Adipocyte (in vitro differentiated cells): Measurements from ENCODE around the gene HS3ST4.

Experiments
- DNase-seq: peaks from one replicate; pipeline ENCODE4 v3.0.0-alpha.2; 2015; ENCODE audit warnings: low read depth
- H3K27me3 ChIP-seq: replicated peaks from 2 replicates; pipeline ENCODE4 v1.7.0; 2013; ENCODE audit warnings: mild to moderate bottlenecking, low read length, moderate library complexity; ENCODE audit not compliant: control insufficient read depth, insufficient read depth
- H3K36me3 ChIP-seq: 2 replicates; pipeline ENCODE4 v1.7.0; 2013; ENCODE audit warnings: low read length, mild to moderate bottlenecking, moderate library complexity; ENCODE audit not compliant: control insufficient read depth, insufficient read depth, severe bottlenecking
- H3K4me1 ChIP-seq: 2 replicates; pipeline ENCODE4 v1.7.0; 2013; ENCODE audit warnings: mild to moderate bottlenecking, low read length, moderate library complexity; ENCODE audit not compliant: control insufficient read depth, insufficient read depth
- H3K4me3 ChIP-seq: 2 replicates; pipeline ENCODE4 v1.7.0; 2013; ENCODE audit warnings: mild to moderate bottlenecking, low read length, moderate library complexity
- H3K9ac ChIP-seq: 2 replicates; pipeline ENCODE4 v1.7.0; 2013; ENCODE audit warnings: mild to moderate bottlenecking, low read length, moderate library complexity
- H3K9me3 ChIP-seq: 2 replicates; pipeline ENCODE4 v1.7.0; 2013; ENCODE audit warnings: mild to moderate bottlenecking, low read length, moderate library complexity; ENCODE audit not compliant: control insufficient read depth

Gene HS3ST4

GRCh38 chr16:25828510-25828909, 136.8 kb downstream of the HS3ST4 start:
- Histone ChIP-seq H3K4me1 (no peaks in the 10 kb centered on the region), H3K36me3 (no peaks in the 10 kb centered on the region), H3K9ac (no peak overlapping the region), H3K27me3 (no peaks in the 10 kb centered on the region), H3K9me3 (no peaks in the 10 kb centered on the region), H3K4me3 (no peak overlapping the region)
- DNase-seq = no peak

- Histone ChIP-seq H3K9ac (no peak overlapping the region), H3K4me3 (no peak overlapping the region), H3K36me3 (no peaks in the 10 kb centered on the region), H3K4me1 (no peaks in the 10 kb centered on the region), H3K9me3 (no peaks in the 10 kb centered on the region), H3K27me3 (peaks cover 9% of the 10 kb centered on the region)
- DNase-seq = no peak
Observed at GRCh38 chr16:25832291-25832690, 140.5 kb downstream of the HS3ST4 start.

- Histone ChIP-seq H3K4me1 (no peaks in the 10 kb centered on the region), H3K4me3 (no peak overlapping the region), H3K9me3 (no peaks in the 10 kb centered on the region), H3K9ac (no peak overlapping the region), H3K27me3 (peaks cover 20% of the 10 kb centered on the region), H3K36me3 (no peaks in the 10 kb centered on the region)
- no peak for DNase-seq
Observed at GRCh38 chr16:25834101-25834500, 142.3 kb downstream of the HS3ST4 start.

GRCh38 chr16:25835126-25835525, 143.4 kb downstream of the HS3ST4 start:
- no peak overlapping the region for H3K9ac ChIP-seq
- DNase-seq = no peak
- no peaks in the 10 kb centered on the region for H3K36me3 ChIP-seq
- peaks cover 20% of the 10 kb centered on the region for H3K27me3 ChIP-seq
- no peaks in the 10 kb centered on the region for H3K4me1 ChIP-seq
- H3K9me3 ChIP-seq = no peaks in the 10 kb centered on the region
- no peak overlapping the region for H3K4me3 ChIP-seq

GRCh38 chr16:25838724-25839186, 147.0 kb downstream of the HS3ST4 start:
- H3K4me3 ChIP-seq = no peak overlapping the region
- H3K9ac ChIP-seq = no peak overlapping the region
- H3K27me3 ChIP-seq = peaks cover 20% of the 10 kb centered on the region
- peak; percentile 78 for DNase-seq
- H3K4me1 ChIP-seq = no peaks in the 10 kb centered on the region
- no peaks in the 10 kb centered on the region for H3K9me3 ChIP-seq
- no peaks in the 10 kb centered on the region for H3K36me3 ChIP-seq

DNA sequence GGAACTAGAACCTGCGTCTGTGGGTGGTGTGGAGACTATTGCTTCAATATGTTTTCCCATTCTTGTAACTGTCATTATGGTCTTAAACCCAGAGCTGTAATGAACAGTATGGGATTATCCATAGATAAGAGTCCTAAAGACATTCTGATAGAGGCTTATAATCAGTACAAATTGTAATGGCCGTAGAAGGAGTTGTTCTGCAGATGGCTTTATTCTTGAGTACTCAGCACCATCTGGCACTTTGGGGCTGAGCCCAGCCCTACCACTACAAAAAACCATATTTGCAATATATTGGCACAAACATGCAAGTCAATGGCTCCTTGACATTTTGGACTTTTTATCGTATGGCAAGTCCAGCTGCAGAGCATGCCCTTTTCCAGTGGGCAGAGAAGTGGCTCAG, 150.0 kb downstream of the HS3ST4 start:
- H3K27me3 ChIP-seq = peaks cover 16% of the 10 kb centered on the region
- no peak overlapping the region for H3K9ac ChIP-seq
- no peak for DNase-seq
- H3K4me1 ChIP-seq = no peaks in the 10 kb centered on the region
- no peak overlapping the region for H3K4me3 ChIP-seq
- H3K36me3 ChIP-seq = no peaks in the 10 kb centered on the region
- no peaks in the 10 kb centered on the region for H3K9me3 ChIP-seq

DNA sequence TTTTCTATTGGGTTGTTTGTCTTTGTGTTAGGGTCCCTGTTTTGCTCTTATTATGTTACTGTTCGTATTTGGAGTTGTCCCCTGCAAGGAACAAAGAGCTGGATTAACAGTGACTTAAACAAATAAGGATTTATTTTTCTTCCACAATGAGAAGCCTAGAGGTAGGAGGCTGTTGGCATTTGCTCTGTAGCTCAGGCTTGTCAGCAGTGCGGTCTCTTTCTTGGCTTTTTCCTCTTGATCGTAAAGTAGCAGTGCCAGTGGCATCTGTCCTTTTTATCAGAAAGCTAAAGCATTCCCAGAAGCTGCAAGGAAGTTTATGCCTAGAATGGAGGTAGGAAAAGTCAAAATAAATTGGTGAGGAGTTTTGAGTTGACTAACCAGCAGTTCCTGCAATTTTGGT, 154.1 kb downstream of the HS3ST4 start:
- no peak overlapping the region for H3K9ac ChIP-seq
- no peaks in the 10 kb centered on the region for H3K9me3 ChIP-seq
- H3K27me3 ChIP-seq = no peaks in the 10 kb centered on the region
- H3K4me3 ChIP-seq = no peak overlapping the region
- no peaks in the 10 kb centered on the region for H3K4me1 ChIP-seq
- no peaks in the 10 kb centered on the region for H3K36me3 ChIP-seq
- DNase-seq = no peak

GRCh38 chr16:25854141-25854540, 162.4 kb downstream of the HS3ST4 start:
- Histone ChIP-seq H3K36me3 (no peaks in the 10 kb centered on the region), H3K9ac (no peak overlapping the region), H3K9me3 (peaks cover 9% of the 10 kb centered on the region), H3K4me1 (no peaks in the 10 kb centered on the region), H3K27me3 (no peaks in the 10 kb centered on the region), H3K4me3 (no peak overlapping the region)
- no peak for DNase-seq

DNA sequence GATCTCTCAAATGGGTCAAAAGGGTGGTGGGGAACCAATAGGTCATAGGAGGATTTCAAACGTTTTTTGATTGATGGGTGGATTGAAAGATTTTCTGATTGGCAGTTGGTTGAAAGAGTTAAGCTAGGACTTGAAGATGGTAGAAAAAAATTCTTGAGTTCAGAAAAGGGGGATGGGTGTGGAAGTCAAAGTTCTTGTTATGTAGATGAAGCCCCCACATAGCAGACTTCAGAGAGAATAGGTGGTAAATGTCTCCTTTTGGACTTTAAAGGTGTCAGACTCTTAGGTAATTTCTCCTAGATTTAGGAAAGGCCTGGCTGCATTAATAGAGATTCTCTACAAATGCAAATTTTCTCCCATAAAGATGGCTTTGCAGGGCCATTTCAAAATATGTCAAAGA, 163.3 kb downstream of the HS3ST4 start:
- Histone ChIP-seq H3K4me1 (no peaks in the 10 kb centered on the region), H3K27me3 (no peaks in the 10 kb centered on the region), H3K4me3 (no peak overlapping the region), H3K36me3 (no peaks in the 10 kb centered on the region), H3K9ac (no peak overlapping the region), H3K9me3 (peaks cover 9% of the 10 kb centered on the region)
- no peak for DNase-seq

DNA sequence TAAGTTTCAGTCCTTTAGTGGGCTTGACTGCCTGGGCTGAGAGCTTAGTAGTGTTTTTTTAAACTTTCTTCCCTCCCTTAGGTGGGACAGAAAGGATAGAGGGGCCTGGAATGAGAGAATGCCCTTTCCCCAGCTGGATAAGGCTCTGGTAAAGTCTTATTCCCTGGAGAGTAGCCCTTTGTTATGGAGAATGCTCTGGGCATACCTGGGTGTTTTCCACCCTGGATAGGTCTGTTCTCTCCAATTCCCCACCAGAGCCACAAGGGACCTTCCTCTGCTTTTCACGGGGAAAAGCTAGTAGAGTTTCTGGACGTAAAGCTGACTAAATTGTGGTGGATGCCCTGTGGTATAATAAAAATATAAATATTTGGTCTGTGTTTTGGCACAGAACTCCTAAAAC, 164.1 kb downstream of the HS3ST4 start:
- H3K36me3 ChIP-seq = no peaks in the 10 kb centered on the region
- no peak for DNase-seq

GRCh38 chr16:25859645-25860044, 167.9 kb downstream of the HS3ST4 start:
- no peak for DNase-seq
- Histone ChIP-seq H3K36me3 (no peaks in the 10 kb centered on the region), H3K27me3 (no peaks in the 10 kb centered on the region), H3K4me3 (no peak overlapping the region), H3K9ac (no peak overlapping the region), H3K4me1 (no peaks in the 10 kb centered on the region), H3K9me3 (peaks cover 9% of the 10 kb centered on the region)

More for the DNA sequence above, 164.1 kb downstream of the HS3ST4 start:
- Histone ChIP-seq H3K4me1 (no peaks in the 10 kb centered on the region), H3K9ac (no peak overlapping the region), H3K4me3 (no peak overlapping the region), H3K9me3 (peaks cover 9% of the 10 kb centered on the region), H3K27me3 (no peaks in the 10 kb centered on the region)

- no peak for DNase-seq
- no peak overlapping the region for H3K4me3 ChIP-seq
- peaks cover 4% of the 10 kb centered on the region for H3K9me3 ChIP-seq
- no peaks in the 10 kb centered on the region for H3K27me3 ChIP-seq
- no peaks in the 10 kb centered on the region for H3K4me1 ChIP-seq
- no peaks in the 10 kb centered on the region for H3K36me3 ChIP-seq
- H3K9ac ChIP-seq = no peak overlapping the region
Observed at GRCh38 chr16:25867041-25867440, 175.3 kb downstream of the HS3ST4 start.
